CD4-positive, alpha-beta T cell (primary cell): ENCODE results near the gene KCTD10. TPM values are rescaled to one million over a fixed set of nuclear protein-coding genes. Genes with fewer than 3 reads are reported as not detected.

Source experiments
- ATAC-seq: fragments of 200-7000 bp; cut with Tn5 transposase; one replicate; pipeline ENCODE4 v1.10.0; 2022; ENCODE audit warnings: mild to moderate bottlenecking; ENCODE audit not compliant: poor library complexity
- CTCF ChIA-PET: fragments of 350-600 bp; sonication (Branson Sonifier 250); formaldehyde crosslinking; loops from one replicate; lab custom pipeline; 2021; ENCODE audit warnings: antibody characterized with exemption, inconsistent platforms; lab: Charles Lee
- POLR2A ChIA-PET: fragments of 350-600 bp; sonication (Branson Sonifier 250); formaldehyde crosslinking; loops from one replicate; lab custom pipeline; 2021; ENCODE audit warnings: antibody characterized with exemption, inconsistent platforms; lab: Charles Lee
- DNase-seq, 14 experiments: peaks; one replicate each; pipeline ENCODE4 v3.0.0-alpha.2; 2013 to 2020; ENCODE audit warnings: mixed read lengths in 2 of 14
- H3K27ac ChIP-seq, 2 donors: one replicate each; pipeline versions ENCODE4 v1.5.1 to v1.7.0; 2013; ENCODE audit warnings: low read length in 2 of 2, low read depth in 1 of 2, mild to moderate bottlenecking in 1 of 2
- H3K27me3 ChIP-seq, 2 experiments: 1 replicate in 1 of 2; 2 replicates in 1 of 2; pipeline versions ENCODE4 v1.6.1 to v1.7.0; 2013; ENCODE audit warnings: low read length in 2 of 2, control low read depth in 1 of 2, mild to moderate bottlenecking in 1 of 2, moderate library complexity in 1 of 2; ENCODE audit not compliant: insufficient read depth in 2 of 2, control insufficient read depth in 1 of 2
- H3K36me3 ChIP-seq: one replicate; pipeline ENCODE4 v1.6.1; 2013; ENCODE audit warnings: low read length, control low read depth; ENCODE audit not compliant: insufficient read depth
- H3K4me1 ChIP-seq: one replicate; pipeline ENCODE4 v1.6.1; 2013; ENCODE audit warnings: low read length, control low read depth; ENCODE audit not compliant: insufficient read depth
- H3K4me3 ChIP-seq: one replicate; pipeline ENCODE4 v1.5.1; 2013; ENCODE audit warnings: mild to moderate bottlenecking, low read length, moderate library complexity
- H3K9me3 ChIP-seq, 2 experiments: 1 replicate in 1 of 2; 2 replicates in 1 of 2; pipeline versions ENCODE4 v1.6.1 to v1.7.0; 2013; ENCODE audit warnings: low read length in 2 of 2, mild to moderate bottlenecking in 2 of 2, control low read depth in 1 of 2, moderate library complexity in 1 of 2; ENCODE audit not compliant: control insufficient read depth in 1 of 2, insufficient read depth in 1 of 2
- H3K27ac Mint-ChIP-seq: one replicate; pipeline ENCODE4 v1.8.0; 2020; ENCODE audit warnings: mixed read lengths
- H3K27me3 Mint-ChIP-seq: one replicate; pipeline ENCODE4 v1.8.0; 2021; ENCODE audit warnings: mixed read lengths
- H3K36me3 Mint-ChIP-seq: one replicate; pipeline ENCODE4 v1.8.0; 2021; ENCODE audit warnings: low read depth, mixed read lengths
- H3K4me1 Mint-ChIP-seq: one replicate; pipeline ENCODE4 v1.8.0; 2021; ENCODE audit warnings: low read depth, mixed read lengths
- H3K4me3 Mint-ChIP-seq: one replicate; pipeline ENCODE4 v1.8.0; 2020; ENCODE audit warnings: mild to moderate bottlenecking, mixed read lengths
- H3K9me3 Mint-ChIP-seq: one replicate; pipeline ENCODE4 v1.8.0; 2020; ENCODE audit warnings: mixed read lengths
- CTCF ChIP-seq: fragments of 200-600 bp; IDR thresholded peaks from one replicate; pipeline ENCODE4 v1.8.0; 2022; ENCODE audit warnings: antibody characterized with exemption, mild to moderate bottlenecking
- intact Hi-C, 2 experiments: fragments of 100-400 bp; cut with DNase I in 1 of 2; cut with micrococcal nuclease in 1 of 2; formaldehyde crosslinking; loops; one replicate each; pipeline versions ENCODE4 v1.15.1 to v1.9.0; 2023 to 2025; cut with DNase I, micrococcal nuclease
- total RNA-seq, 174 experiments: library from RNA in 2 of 174; stranded (reverse) in 2 of 174; gene quantifications; one replicate each; pipeline ENCODE4 v1.2.3 and lab custom pipeline; 2021 to 2026

Gene KCTD10
- total RNA-seq, 2 experiments from 2014 or later: 24.2 to 26.1 TPM

- Histone ChIP-seq H3K27ac (no peak overlapping the region), H3K27me3 (no peaks in the 10 kb centered on the region), H3K4me1 (peaks cover 30% of the 10 kb centered on the region), H3K4me3 (no peak overlapping the region), H3K36me3 (peaks cover 20% of the 10 kb centered on the region), H3K9me3 (no peaks in the 10 kb centered on the region)
- H3K27ac Mint-ChIP-seq: no peak overlapping the region
- DNase-seq (no peak), ATAC-seq (no peak)
- no peak for TF ChIP-seq CTCF
- no peaks in the 10 kb centered on the region for H3K27me3 Mint-ChIP-seq
- POLR2A ChIA-PET: no interaction called here
- peak overlapping the region; percentile 78 for H3K4me3 Mint-ChIP-seq
- peaks cover 45% of the 10 kb centered on the region for H3K4me1 Mint-ChIP-seq
- H3K9me3 Mint-ChIP-seq: no peaks in the 10 kb centered on the region
- intact Hi-C loops: loop anchor here in 1 of 2 experiments (2.0 to 10.0 kb wide), 10 partner anchors 327 to 1792 kb away; partner anchors contain the start of genes ARPC3, C12orf76, FICD and GLTP
- CTCF ChIA-PET: no interaction called here
- H3K36me3 Mint-ChIP-seq: peaks cover 40% of the 10 kb centered on the region
Observed at GRCh38 chr12:109479761-109480160, 2.7 kb upstream of the KCTD10 start.

- ATAC-seq: no peak
Observed at GRCh38 chr12:109477963-109478315, 839 bp upstream of the KCTD10 start.

GRCh38 chr12:109476807-109477184 is 304 bp downstream of the KCTD10 start:
- Histone ChIP-seq H3K27me3 (no peaks in the 10 kb centered on the region), H3K4me3 (peak overlapping the region; percentile 90), H3K27ac (peak overlapping the region; percentile 73 to 87), H3K4me1 (peaks cover 30% of the 10 kb centered on the region), H3K36me3 (no peaks in the 10 kb centered on the region), H3K9me3 (no peaks in the 10 kb centered on the region)
- ChIA-PET POLR2A (interaction anchor here (0.7 to 2.7 kb wide), 10 partner anchors 9 to 804 kb away, joined by 3 to 21 read pairs (median 4); partner anchors contain the start of genes ATP2A2, MMAB, MVK and USP30), CTCF (no interaction called here)
- Mint-ChIP-seq H3K4me1 (peaks cover 50% of the 10 kb centered on the region), H3K27ac (peak overlapping the region; percentile 92), H3K36me3 (peaks cover 18% of the 10 kb centered on the region), H3K4me3 (peak overlapping the region; percentile 98), H3K9me3 (no peaks in the 10 kb centered on the region), H3K27me3 (no peaks in the 10 kb centered on the region)
- no peak for DNase-seq
- intact Hi-C loops: loop anchor here in 1 of 2 experiments (1.0 to 10.0 kb wide), 11 partner anchors 98 to 1789 kb away; partner anchors contain the start of genes ARPC3, C12orf76, FAM222A and FICD
- peak; percentile 8 for ATAC-seq
- TF ChIP-seq CTCF: no peak

More at GRCh38 chr12:109477963-109478315, 839 bp upstream of the KCTD10 start:
- POLR2A ChIA-PET: interaction anchor here (1.3 to 2.7 kb wide), 7 partner anchors 8 to 803 kb away, joined by 3 to 21 read pairs (median 4); partner anchors contain the start of genes ATP2A2, MMAB, MVK and USP30
- intact Hi-C loops: loop anchor here in 1 of 2 experiments (1.0 to 10.0 kb wide), 12 partner anchors 97 to 1791 kb away; partner anchors contain the start of genes ARPC3, C12orf76, FAM222A and FICD
- Histone ChIP-seq H3K4me1 (peaks cover 30% of the 10 kb centered on the region), H3K36me3 (peaks cover 2% of the 10 kb centered on the region), H3K4me3 (peak overlapping the region; percentile 90), H3K27me3 (no peaks in the 10 kb centered on the region), H3K27ac (peak overlapping the region; percentile 73 to 87), H3K9me3 (no peaks in the 10 kb centered on the region)
- Mint-ChIP-seq H3K27ac (peak overlapping the region; percentile 92), H3K4me3 (peak overlapping the region; percentile 98), H3K4me1 (peaks cover 50% of the 10 kb centered on the region), H3K36me3 (peaks cover 22% of the 10 kb centered on the region), H3K27me3 (no peaks in the 10 kb centered on the region), H3K9me3 (no peaks in the 10 kb centered on the region)
- DNase-seq: no peak
- CTCF ChIA-PET: interaction anchor here (1.3 kb wide), 1 partner anchor 45 kb away, joined by 3 read pairs; no protein-coding TSS in a partner anchor
- no peak for TF ChIP-seq CTCF
